ENCODE measurements around the gene KCTD20.

The KCTD20 gene

GRCh38 chr6:36525346-36525745 is 82.5 kb downstream of the KCTD20 start:
- no peak for TF ChIP-seq CTCF (IDR thresholded peaks at IDR 0.05; ENCODE audit: low read depth, low read length, missing control alignments)
- H3K4me3 ChIP-seq (replicated peaks; ENCODE audit: low read depth, low read length) = no peak overlapping the region

GRCh38 chr6:36526066-36526465 is 83.3 kb downstream of the KCTD20 start:
- DNase-seq (ENCODE audit: extremely low read depth, low read depth) = no peak
- no peak for TF ChIP-seq CTCF (IDR thresholded peaks at IDR 0.05; ENCODE audit: low read depth, low read length, missing control alignments)
- no peak overlapping the region for H3K4me3 ChIP-seq (replicated peaks; ENCODE audit: low read depth, low read length)

More at GRCh38 chr6:36525346-36525745, 82.5 kb downstream of the KCTD20 start:
- no peak for DNase-seq (ENCODE audit: extremely low read depth, low read depth)

- DNase-seq (ENCODE audit: extremely low read depth, low read depth) = no peak
- TF ChIP-seq CTCF (IDR thresholded peaks at IDR 0.05; ENCODE audit: low read depth, low read length, missing control alignments) = no peak
- no peak overlapping the region for H3K4me3 ChIP-seq (replicated peaks; ENCODE audit: low read depth, low read length)
Measured at GRCh38 chr6:36533321-36533720, 90.5 kb downstream of the KCTD20 start.

GRCh38 chr6:36536873-36537547 is 94.2 kb downstream of the KCTD20 start:
- no peak for DNase-seq (ENCODE audit: extremely low read depth, low read depth)
- no peak overlapping the region for H3K4me3 ChIP-seq (replicated peaks; ENCODE audit: low read depth, low read length)
- TF ChIP-seq CTCF (IDR thresholded peaks at IDR 0.05; ENCODE audit: low read depth, low read length, missing control alignments) = no peak

- no peak for TF ChIP-seq CTCF (IDR thresholded peaks at IDR 0.05; ENCODE audit: low read depth, low read length, missing control alignments)
- H3K4me3 ChIP-seq (replicated peaks; ENCODE audit: low read depth, low read length) = no peak overlapping the region
- DNase-seq (ENCODE audit: extremely low read depth, low read depth) = no peak
Measured at GRCh38 chr6:36539814-36540568, 97.2 kb downstream of the KCTD20 start.
